Measurements from ENCODE around the gene PPEF1. TPM values are rescaled to one million over a fixed set of nuclear protein-coding genes. Genes with fewer than 3 reads are reported as not detected.

The PPEF1 gene
- total RNA-seq, 4 donors from 2014 or later, result 0.89 to 1.3 TPM; not detected in 2

- TF ChIP-seq CTCF (IDR thresholded peaks at IDR 0.05), result no peak
- TF ChIP-seq POLR2A (IDR thresholded peaks at IDR 0.05), result no peak
- TF ChIP-seq EP300 (IDR thresholded peaks at IDR 0.05), result no peak
- H3K36me3 ChIP-seq, result no peaks in the 10 kb centered on the region
- H3K9me3 ChIP-seq, result no peaks in the 10 kb centered on the region
- no peaks in the 10 kb centered on the region for H3K27me3 ChIP-seq
- H3K4me3 ChIP-seq, result no peak overlapping the region
- ATAC-seq, result no peak
- no peak overlapping the region for H3K27ac ChIP-seq
- 47 to 73% methylated on average over 2 of the region's 2 CpGs for WGBS, 2 donors (ENCODE audit: low coverage in 1 of 2)
- no peaks in the 10 kb centered on the region for H3K4me1 ChIP-seq
Measured at GRCh38 chrX:18799911-18800310, 92.5 kb downstream of the PPEF1 start.

- H3K4me3 ChIP-seq, result no peak overlapping the region
- H3K27ac ChIP-seq, result no peak overlapping the region
- H3K4me1 ChIP-seq, result no peaks in the 10 kb centered on the region
- H3K36me3 ChIP-seq, result no peaks in the 10 kb centered on the region
- H3K9me3 ChIP-seq, result no peaks in the 10 kb centered on the region
- no peaks in the 10 kb centered on the region for H3K27me3 ChIP-seq
- TF ChIP-seq POLR2AphosphoS5 (IDR thresholded peaks at IDR 0.05), result no peak
- ATAC-seq, result no peak
Measured at GRCh38 chrX:18809641-18810040, 102.2 kb downstream of the PPEF1 start.

- H3K36me3 ChIP-seq, result no peaks in the 10 kb centered on the region
- TF ChIP-seq CTCF (IDR thresholded peaks at IDR 0.05) (no peak), POLR2A (IDR thresholded peaks at IDR 0.05) (no peak), EP300 (IDR thresholded peaks at IDR 0.05) (no peak), POLR2AphosphoS5 (IDR thresholded peaks at IDR 0.05) (no peak)
- H3K4me1 ChIP-seq, result no peaks in the 10 kb centered on the region
- no peaks in the 10 kb centered on the region for H3K9me3 ChIP-seq
- WGBS, 2 donors (ENCODE audit: low coverage in 1 of 2), result 69 to 93% methylated on average over 2 of the region's 2 CpGs
- H3K27ac ChIP-seq, result no peak overlapping the region
- ATAC-seq, result no peak
- no peaks in the 10 kb centered on the region for H3K27me3 ChIP-seq
- no peak overlapping the region for H3K4me3 ChIP-seq
Measured at GRCh38 chrX:18810416-18810815, 103.0 kb downstream of the PPEF1 start.

GRCh38 chrX:18825375-18825774 lies 117.9 kb downstream of the PPEF1 start:
- H3K27me3 ChIP-seq, result no peaks in the 10 kb centered on the region
- 56 to 73% methylated on average over 1 to 2 of the region's 2 CpGs for WGBS, 2 donors (ENCODE audit: low coverage in 1 of 2)
- no peak overlapping the region for H3K27ac ChIP-seq
- H3K36me3 ChIP-seq, result no peaks in the 10 kb centered on the region
- no peaks in the 10 kb centered on the region for H3K9me3 ChIP-seq
- TF ChIP-seq POLR2AphosphoS5 (IDR thresholded peaks at IDR 0.05) (no peak), POLR2A (IDR thresholded peaks at IDR 0.05) (no peak), CTCF (IDR thresholded peaks at IDR 0.05) (no peak), EP300 (IDR thresholded peaks at IDR 0.05) (no peak)
- no peak overlapping the region for H3K4me3 ChIP-seq
- no peaks in the 10 kb centered on the region for H3K4me1 ChIP-seq
- no peak for ATAC-seq

GRCh38 chrX:18828832-18829404 lies 121.5 kb downstream of the PPEF1 start:
- H3K27ac ChIP-seq, result no peak overlapping the region
- no peaks in the 10 kb centered on the region for H3K9me3 ChIP-seq
- H3K27me3 ChIP-seq, result no peaks in the 10 kb centered on the region
- no peak for ATAC-seq
- no peak overlapping the region for H3K4me3 ChIP-seq
- H3K36me3 ChIP-seq, result no peaks in the 10 kb centered on the region
- WGBS, 2 donors (ENCODE audit: low coverage in 1 of 2), result 86% methylated on average over 1 of the region's 1 CpG; no CpG with 5 or more reads in 1 of the 2 donors
- H3K4me1 ChIP-seq, result no peaks in the 10 kb centered on the region
- TF ChIP-seq POLR2AphosphoS5 (IDR thresholded peaks at IDR 0.05), result no peak
- TF ChIP-seq POLR2A (IDR thresholded peaks at IDR 0.05), result no peak
- no peak for TF ChIP-seq EP300 (IDR thresholded peaks at IDR 0.05)
- TF ChIP-seq CTCF (IDR thresholded peaks at IDR 0.05), result no peak

Measured in gastroesophageal sphincter (tissue), 4 donors.